BE2C (cell line): ENCODE results near the gene ASTN2.

Experiments
- DNase-seq: peaks from one replicate; pipeline ENCODE4 v3.0.0-alpha.2; 2020
- H3K27me3 ChIP-seq: fragments of 250-450 bp; sonication (Bioruptor Pico); 2 replicates; pipeline ENCODE4 v1.5.1; 2020; ENCODE audit warnings: mild to moderate bottlenecking
- H3K36me3 ChIP-seq: fragments of 250-450 bp; sonication (Bioruptor Pico); 2 replicates; pipeline ENCODE4 v1.5.1; 2020; ENCODE audit warnings: mild to moderate bottlenecking
- H3K4me1 ChIP-seq: fragments of 250-450 bp; sonication (Bioruptor Pico); 2 replicates; pipeline ENCODE4 v1.5.1; 2020
- H3K4me3 ChIP-seq: 2 replicates; pipeline ENCODE4 v1.5.1; 2011; ENCODE audit warnings: low read depth, low read length
- H3K9me3 ChIP-seq: fragments of 250-450 bp; sonication (Bioruptor Pico); 2 replicates; pipeline ENCODE4 v1.5.1; 2020
- CTCF ChIP-seq: IDR thresholded peaks from 2 replicates; pipeline ENCODE4 v1.5.1; 2012; ENCODE audit warnings: mild to moderate bottlenecking, low read depth, low read length

ASTN2 gene

GRCh38 chr9:116476935-116477381 lies 937.9 kb downstream of the ASTN2 start:
- Histone ChIP-seq H3K4me3 (no peak overlapping the region), H3K9me3 (no peaks in the 10 kb centered on the region), H3K36me3 (peaks cover 15% of the 10 kb centered on the region), H3K27me3 (no peaks in the 10 kb centered on the region), H3K4me1 (no peaks in the 10 kb centered on the region)
- DNase-seq = no peak
- TF ChIP-seq CTCF = no peak

- no peak for TF ChIP-seq CTCF
- Histone ChIP-seq H3K9me3 (no peaks in the 10 kb centered on the region), H3K4me3 (no peak overlapping the region), H3K4me1 (no peaks in the 10 kb centered on the region), H3K27me3 (no peaks in the 10 kb centered on the region), H3K36me3 (peaks cover 14% of the 10 kb centered on the region)
- DNase-seq = no peak
These were observed 938.9 kb downstream of the ASTN2 start for GRCh38 chr9:116476002-116476401.

- Histone ChIP-seq H3K9me3 (no peaks in the 10 kb centered on the region), H3K27me3 (no peaks in the 10 kb centered on the region), H3K4me1 (no peaks in the 10 kb centered on the region), H3K36me3 (peaks cover 8% of the 10 kb centered on the region), H3K4me3 (no peak overlapping the region)
- DNase-seq = no peak
- TF ChIP-seq CTCF = no peak
These were observed 939.7 kb downstream of the ASTN2 start for GRCh38 chr9:116475201-116475600.

GRCh38 chr9:116471944-116472506 lies 942.8 kb downstream of the ASTN2 start:
- DNase-seq = no peak
- no peak for TF ChIP-seq CTCF
- H3K4me3 ChIP-seq = no peak overlapping the region

GRCh38 chr9:116471093-116471906 lies 943.6 kb downstream of the ASTN2 start:
- DNase-seq = no peak
- H3K36me3 ChIP-seq = peaks cover under 1% of the 10 kb centered on the region
- no peaks in the 10 kb centered on the region for H3K9me3 ChIP-seq
- H3K27me3 ChIP-seq = no peaks in the 10 kb centered on the region
- TF ChIP-seq CTCF = no peak
- H3K4me3 ChIP-seq = no peak overlapping the region
- H3K4me1 ChIP-seq = no peaks in the 10 kb centered on the region

More at GRCh38 chr9:116471944-116472506, 942.8 kb downstream of the ASTN2 start:
- Histone ChIP-seq H3K27me3 (no peaks in the 10 kb centered on the region), H3K36me3 (peaks cover 7% of the 10 kb centered on the region), H3K4me1 (no peaks in the 10 kb centered on the region), H3K9me3 (no peaks in the 10 kb centered on the region)
